OCI-LY3 (cell line): ENCODE data around the gene SRSF3.

Experiments used
- H2AFZ ChIP-seq: fragments of 200-600, 300-600 bp; shearing (Covaris generic); 2 replicates; pipeline ENCODE4 v1.6.0; 2014; ENCODE audit warnings: antibody characterized with exemption, low read depth, low read length
- H3K27ac ChIP-seq: fragments of 200-600, 300-600 bp; sonication (generic); 2 replicates; pipeline ENCODE4 v1.5.1; 2014; ENCODE audit warnings: mild to moderate bottlenecking, low read length, moderate library complexity, mixed read lengths
- H3K27me3 ChIP-seq: fragments of 200-600, 300-600 bp; sonication (generic); 2 replicates; pipeline ENCODE4 v1.6.1; 2014; ENCODE audit warnings: low read depth, low read length, mixed read lengths
- H3K36me3 ChIP-seq: fragments of 200-600, 300-600 bp; sonication (generic); replicated peaks from 2 replicates; pipeline ENCODE3; 2014; ENCODE audit warnings: low read depth, low read length, mixed read lengths
- H3K4me1 ChIP-seq: fragments of 300-600, 200-600 bp; sonication (generic); 2 replicates; pipeline ENCODE4 v1.6.1; 2014; ENCODE audit warnings: low read length, mixed read lengths
- H3K4me2 ChIP-seq: fragments of 200-600, 300-600 bp; sonication (generic); 2 replicates; pipeline ENCODE4 v1.6.1; 2014; ENCODE audit warnings: low read length, mixed read lengths
- H3K4me3 ChIP-seq: fragments of 300-600, 200-600 bp; sonication (generic); 2 replicates; pipeline ENCODE4 v1.5.1; 2014; ENCODE audit warnings: antibody characterized with exemption, mild to moderate bottlenecking, low read length, moderate library complexity
- H3K79me2 ChIP-seq: fragments of 300-600, 200-600 bp; shearing (Covaris generic); 2 replicates; pipeline ENCODE4 v1.6.1; 2014; ENCODE audit warnings: mild to moderate bottlenecking, low read length, mixed read lengths
- H3K9ac ChIP-seq: fragments of 300-600, 200-600 bp; shearing (Covaris generic); 2 replicates; pipeline ENCODE4 v1.6.0; 2014; ENCODE audit warnings: mild to moderate bottlenecking, low read length, moderate library complexity
- H3K9me3 ChIP-seq: fragments of 200-600, 300-600 bp; shearing (Covaris generic); 2 replicates; pipeline ENCODE4 v1.6.1; 2014; ENCODE audit warnings: low read length, mixed read lengths; ENCODE audit not compliant: insufficient read depth
- H4K20me1 ChIP-seq: fragments of 200-600, 300-600 bp; sonication (generic); 2 replicates; pipeline ENCODE4 v1.6.1; 2016; ENCODE audit warnings: low read length, mixed read lengths; ENCODE audit not compliant: insufficient read depth
- EZH2phosphoT487 ChIP-seq: fragments of 200-600 bp; shearing (Covaris generic); IDR thresholded peaks from 2 replicates; pipeline ENCODE4 v1.6.1; 2018; ENCODE audit warnings: antibody characterized with exemption, mixed run types, low read depth
- TF ChIP-seq, protein P1 (sequence below): fragments of 200-600, 300-600 bp; sonication (generic); IDR thresholded peaks from 2 replicates; pipeline ENCODE4 v1.5.1; 2014; ENCODE audit warnings: antibody characterized with exemption, low read length, low read depth

SRSF3 gene

DNA sequence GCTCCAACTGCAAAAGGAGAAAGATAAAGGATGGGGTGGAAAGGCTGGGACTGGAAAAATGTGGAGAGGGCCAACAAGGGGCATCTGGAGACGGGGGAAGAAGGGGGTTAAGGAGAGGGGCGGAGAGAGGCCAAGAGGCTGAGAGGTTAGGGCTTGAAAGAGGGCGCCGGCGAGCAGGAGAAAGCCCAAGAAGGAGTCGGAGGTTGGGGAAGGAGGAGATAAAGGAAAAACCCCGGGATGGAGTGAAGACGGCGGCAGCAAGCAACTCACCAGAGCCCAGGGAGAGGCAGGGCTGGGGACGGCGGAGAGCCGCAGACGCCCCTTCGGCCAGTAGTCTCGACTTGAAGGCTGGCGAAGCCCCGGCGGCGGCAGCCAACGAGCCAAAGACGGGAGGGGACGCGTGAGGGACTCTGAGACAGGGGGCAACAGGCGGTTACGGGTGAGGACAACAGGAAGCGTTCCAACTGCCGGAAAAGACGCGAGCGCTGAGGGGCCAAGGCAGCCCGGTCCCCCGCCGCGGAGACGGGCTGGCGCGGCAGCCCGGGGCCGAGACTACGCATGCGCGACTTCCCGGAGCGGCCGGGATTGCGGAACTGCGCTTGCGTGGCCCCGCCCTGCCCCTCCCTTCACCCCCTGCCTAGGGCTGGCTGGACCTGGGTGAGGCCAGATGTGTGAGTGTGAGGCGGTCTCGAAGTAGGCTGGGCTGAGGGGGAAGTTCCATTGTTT is 47.1 kb upstream of the SRSF3 start, which contains the start of gene STK38:
STK38 (minus strand) TSS at position 560 of the 726 bp plus-strand sequence. CDS start 7,277 bp downstream, outside the sequence.
- Histone ChIP-seq H3K27ac (peak within 1 kb of the TSS; percentile 30; the same call in 1 of the 2 replicates), H3K4me3 (peak within 1 kb of the TSS; percentile 84), H2AFZ (peak within 1 kb of the TSS; percentile 96), H3K4me2 (peak within 1 kb of the TSS; percentile 91), H3K27me3 (no peaks in the 10 kb centered on the region), H4K20me1 (no peaks in the 10 kb centered on the region), H3K36me3 (no peaks in the 10 kb centered on the region), H3K79me2 (peaks cover 17% of the 10 kb centered on the region), H3K9me3 (no peaks in the 10 kb centered on the region), H3K9ac (peak within 1 kb of the TSS; percentile 92), H3K4me1 (peaks cover 22% of the 10 kb centered on the region)
- no peak for TF ChIP-seq EZH2phosphoT487
- TF ChIP-seq, protein P1, sequence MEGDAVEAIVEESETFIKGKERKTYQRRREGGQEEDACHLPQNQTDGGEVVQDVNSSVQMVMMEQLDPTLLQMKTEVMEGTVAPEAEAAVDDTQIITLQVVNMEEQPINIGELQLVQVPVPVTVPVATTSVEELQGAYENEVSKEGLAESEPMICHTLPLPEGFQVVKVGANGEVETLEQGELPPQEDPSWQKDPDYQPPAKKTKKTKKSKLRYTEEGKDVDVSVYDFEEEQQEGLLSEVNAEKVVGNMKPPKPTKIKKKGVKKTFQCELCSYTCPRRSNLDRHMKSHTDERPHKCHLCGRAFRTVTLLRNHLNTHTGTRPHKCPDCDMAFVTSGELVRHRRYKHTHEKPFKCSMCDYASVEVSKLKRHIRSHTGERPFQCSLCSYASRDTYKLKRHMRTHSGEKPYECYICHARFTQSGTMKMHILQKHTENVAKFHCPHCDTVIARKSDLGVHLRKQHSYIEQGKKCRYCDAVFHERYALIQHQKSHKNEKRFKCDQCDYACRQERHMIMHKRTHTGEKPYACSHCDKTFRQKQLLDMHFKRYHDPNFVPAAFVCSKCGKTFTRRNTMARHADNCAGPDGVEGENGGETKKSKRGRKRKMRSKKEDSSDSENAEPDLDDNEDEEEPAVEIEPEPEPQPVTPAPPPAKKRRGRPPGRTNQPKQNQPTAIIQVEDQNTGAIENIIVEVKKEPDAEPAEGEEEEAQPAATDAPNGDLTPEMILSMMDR = peak; percentile 57

DNA sequence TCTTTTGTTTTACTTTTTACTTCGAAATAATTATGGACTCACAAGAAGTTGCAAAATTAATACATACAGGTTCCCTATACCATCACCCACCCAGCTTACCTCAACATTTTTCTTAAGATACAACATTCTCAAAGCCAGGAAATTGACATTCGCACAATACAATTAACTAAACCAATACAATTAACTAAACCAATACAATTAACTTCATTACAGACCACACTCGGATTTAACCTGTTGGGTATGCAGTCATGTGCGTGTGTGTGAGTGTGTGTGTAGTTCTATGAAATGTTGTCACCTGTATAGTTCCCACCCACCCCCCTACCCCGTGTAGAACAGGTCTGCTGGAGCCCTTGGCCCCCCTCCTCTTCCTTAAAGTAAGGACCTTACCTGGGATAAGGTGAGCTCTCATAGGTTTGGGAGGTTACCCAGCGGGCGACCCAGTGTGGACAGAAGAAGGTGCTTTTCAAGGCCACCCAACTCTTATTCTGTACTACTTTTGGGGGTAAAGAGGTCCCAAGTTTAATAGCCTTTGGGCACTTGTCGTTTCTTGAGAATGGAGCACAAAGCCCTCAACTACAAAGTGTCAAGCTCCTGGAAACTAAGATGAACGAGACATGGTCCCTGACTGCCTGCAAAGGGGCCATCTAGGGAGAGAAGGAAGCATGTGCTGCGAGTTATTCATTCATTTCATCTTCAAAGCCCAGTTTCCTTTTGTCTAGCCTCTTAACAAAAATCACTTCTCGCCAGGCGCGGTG is 46.3 kb upstream of the SRSF3 start:
- Histone ChIP-seq H3K4me3 (peak overlapping the region; percentile 84), H4K20me1 (no peaks in the 10 kb centered on the region), H3K36me3 (no peaks in the 10 kb centered on the region), H3K9me3 (no peaks in the 10 kb centered on the region), H3K4me2 (peak overlapping the region; percentile 91), H3K79me2 (peaks cover 17% of the 10 kb centered on the region), H2AFZ (peak overlapping the region; percentile 88), H3K9ac (peak overlapping the region; percentile 92; the same call in 1 of the 2 replicates), H3K27ac (no peak overlapping the region), H3K27me3 (no peaks in the 10 kb centered on the region), H3K4me1 (peaks cover 22% of the 10 kb centered on the region)
- TF ChIP-seq, protein P1 = no peak
- no peak for TF ChIP-seq EZH2phosphoT487

DNA sequence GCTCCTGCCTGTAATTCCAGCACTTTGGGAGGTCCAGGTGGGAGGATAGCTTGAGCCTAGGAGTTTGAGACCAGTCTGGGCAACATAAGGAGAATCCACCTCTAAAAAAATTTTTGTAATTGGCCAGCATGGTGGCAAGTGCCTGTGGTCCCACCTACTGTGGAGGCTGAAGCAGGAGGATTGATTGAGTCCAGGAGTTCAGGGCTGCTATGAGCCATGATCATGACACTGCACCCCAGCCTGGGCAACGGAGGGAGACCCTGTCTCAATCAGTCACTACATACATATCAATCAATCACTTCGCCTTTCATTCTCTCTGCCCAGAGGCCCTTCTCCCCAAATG is 45.8 kb upstream of the SRSF3 start:
- no peak overlapping the region for H3K9ac ChIP-seq
- H3K4me3 ChIP-seq = no peak overlapping the region
- H2AFZ ChIP-seq = peak overlapping the region; percentile 88
- H4K20me1 ChIP-seq = no peaks in the 10 kb centered on the region
- no peak overlapping the region for H3K4me2 ChIP-seq
- H3K79me2 ChIP-seq = peaks cover 17% of the 10 kb centered on the region
- H3K4me1 ChIP-seq = peaks cover 22% of the 10 kb centered on the region
- H3K9me3 ChIP-seq = no peaks in the 10 kb centered on the region
- H3K27me3 ChIP-seq = no peaks in the 10 kb centered on the region
- no peaks in the 10 kb centered on the region for H3K36me3 ChIP-seq
- no peak for TF ChIP-seq EZH2phosphoT487
- TF ChIP-seq, protein P1 = no peak
- H3K27ac ChIP-seq = no peak overlapping the region

DNA sequence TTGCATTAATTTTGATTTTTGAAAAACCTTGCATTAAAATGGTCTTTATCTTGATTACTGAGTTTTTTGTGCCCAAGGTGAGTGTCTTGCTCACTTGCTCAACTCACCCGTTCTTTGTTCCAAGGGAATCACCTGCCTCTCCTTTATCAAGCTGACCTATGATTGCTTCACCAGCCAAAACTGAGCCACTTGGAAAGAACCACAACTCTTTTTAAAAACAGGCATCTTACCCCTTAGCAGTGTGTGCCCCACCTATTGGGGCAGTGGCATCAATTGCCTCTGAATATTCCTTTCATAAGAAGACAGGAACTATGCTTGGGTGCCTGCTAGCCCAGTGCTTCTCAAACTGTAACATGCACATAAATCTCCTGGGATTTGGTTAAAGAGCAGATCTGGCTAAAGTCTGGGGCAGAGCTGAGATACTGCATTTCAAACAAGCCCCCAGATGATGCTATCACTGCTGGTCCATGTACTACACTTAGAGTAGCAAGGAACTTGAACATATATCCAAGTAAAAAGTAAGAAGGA is 43.6 kb upstream of the SRSF3 start:
- no peak overlapping the region for H3K27ac ChIP-seq
- H3K4me3 ChIP-seq = no peak overlapping the region
- H3K27me3 ChIP-seq = no peaks in the 10 kb centered on the region
- H3K9ac ChIP-seq = no peak overlapping the region
- H3K4me2 ChIP-seq = no peak overlapping the region
- no peak overlapping the region for H2AFZ ChIP-seq
- H3K9me3 ChIP-seq = no peaks in the 10 kb centered on the region
- peaks cover 11% of the 10 kb centered on the region for H3K79me2 ChIP-seq
- no peaks in the 10 kb centered on the region for H4K20me1 ChIP-seq
- no peaks in the 10 kb centered on the region for H3K36me3 ChIP-seq
- TF ChIP-seq EZH2phosphoT487 = no peak
- TF ChIP-seq, protein P1 = no peak
- peaks cover 21% of the 10 kb centered on the region for H3K4me1 ChIP-seq
